ENCODE results near the gene TBC1D30.

TBC1D30 gene

GRCh38 chr12:64860446-64860998 lies 36.1 kb downstream of the TBC1D30 start:
- DNase-seq, result no peak

GRCh38 chr12:64864319-64864718 lies 39.9 kb downstream of the TBC1D30 start:
- DNase-seq, result no peak

GRCh38 chr12:64875186-64875585 lies 50.7 kb downstream of the TBC1D30 start:
- no peak for DNase-seq

GRCh38 chr12:64876388-64877071 lies 52.1 kb downstream of the TBC1D30 start:
- no peak for DNase-seq

- DNase-seq, result no peak
Observed at GRCh38 chr12:64877363-64878004, 53.0 kb downstream of the TBC1D30 start.

GRCh38 chr12:64882687-64883086 lies 58.2 kb downstream of the TBC1D30 start:
- no peak for DNase-seq

- no peak for DNase-seq
Observed at GRCh38 chr12:64883264-64884163, 59.1 kb downstream of the TBC1D30 start.

- DNase-seq, result no peak
Observed at GRCh38 chr12:64884164-64884542, 59.7 kb downstream of the TBC1D30 start.

GRCh38 chr12:64884728-64885127 lies 60.3 kb downstream of the TBC1D30 start:
- no peak for DNase-seq

GRCh38 chr12:64889434-64890216 lies 65.2 kb downstream of the TBC1D30 start:
- no peak for DNase-seq

GRCh38 chr12:64890873-64891468 lies 66.5 kb downstream of the TBC1D30 start:
- no peak for DNase-seq

GRCh38 chr12:64891629-64892028 lies 67.2 kb downstream of the TBC1D30 start:
- DNase-seq, result no peak

GRCh38 chr12:64892561-64892960 lies 68.1 kb downstream of the TBC1D30 start:
- no peak for DNase-seq

GRCh38 chr12:64893961-64894360 lies 69.5 kb downstream of the TBC1D30 start:
- DNase-seq, result no peak

- no peak for DNase-seq
Observed at GRCh38 chr12:64894827-64895475, 70.5 kb downstream of the TBC1D30 start.

GRCh38 chr12:64895526-64895925 lies 71.1 kb downstream of the TBC1D30 start:
- DNase-seq, result no peak

- DNase-seq, result no peak
Observed at GRCh38 chr12:64900540-64900939, 76.1 kb downstream of the TBC1D30 start.

GRCh38 chr12:64903479-64904152 lies 79.2 kb downstream of the TBC1D30 start:
- DNase-seq, result no peak

- DNase-seq, result no peak
Observed at GRCh38 chr12:64907097-64907496, 82.7 kb downstream of the TBC1D30 start.

GRCh38 chr12:64909124-64909523 lies 84.7 kb downstream of the TBC1D30 start:
- no peak for DNase-seq

- DNase-seq, result no peak
Observed at GRCh38 chr12:64911081-64911480, 86.6 kb downstream of the TBC1D30 start.

Data from activated CD4-positive, alpha-beta T cell treated with anti-CD3 and anti-CD28 coated beads, Interleukin-2, amount 50 U/mL, for 4 hours (primary cell).